ENCODE data around the gene TPSG1. TPM values are rescaled to one million over a fixed set of nuclear protein-coding genes. Genes with fewer than 3 reads are reported as not detected.
A peak's percentile ranks its signal among the peaks of the same experiment; 100 is the strongest.
"Not testable (repeated sequence)": the region's sequence is repeated elsewhere in the genome, so short reads cannot be mapped to it uniquely, and the experiment has no call there.

TPSG1 gene
- total RNA-seq, 1 experiment from 2014 or later, result not detected

DNA sequence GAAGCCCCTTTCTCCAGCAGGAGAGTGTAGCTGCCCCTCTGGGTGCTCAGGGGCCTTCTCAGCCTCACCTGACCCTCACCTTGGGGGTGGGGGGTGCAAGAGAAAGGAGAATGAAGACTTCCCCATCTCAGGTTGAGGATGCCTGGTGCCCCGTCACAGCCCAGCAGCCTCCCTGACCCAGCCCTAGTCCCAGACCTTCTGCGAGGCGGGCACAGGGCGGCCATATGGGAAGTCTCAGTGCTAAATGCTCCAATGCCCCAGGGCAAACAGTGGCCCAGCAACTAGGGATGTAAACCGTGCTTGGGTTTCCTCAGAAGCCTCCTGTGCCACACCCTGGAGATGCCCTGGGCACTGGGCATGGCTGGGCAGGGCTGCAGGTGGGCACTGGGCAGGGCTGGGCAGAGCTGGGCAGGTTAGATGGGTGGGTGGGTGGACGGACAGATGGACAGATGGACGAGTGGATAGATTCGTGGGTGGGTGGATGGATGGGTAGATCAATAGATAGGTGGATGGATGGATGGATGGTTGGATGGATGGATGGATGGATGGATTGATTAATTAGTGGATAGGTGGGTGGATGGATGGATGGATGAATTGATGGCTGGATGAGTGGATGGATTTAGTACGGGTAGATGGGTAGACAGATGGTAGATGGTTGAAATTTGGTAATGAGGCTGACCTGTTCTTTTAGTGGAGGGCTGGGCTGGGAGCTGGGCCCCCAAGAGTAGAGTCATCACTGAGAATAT lies 47.6 kb upstream of the TPSG1 start:
- TF ChIP-seq EZH2 (IDR thresholded peaks at IDR 0.05; ENCODE audit: borderline replicate concordance, low read depth, low read length, poor library complexity, severe bottlenecking), result no peak
- TF ChIP-seq CTCF (conservative IDR thresholded peaks at IDR 0.05; ENCODE audit: low read depth, low read length), result no peak
- POLR2A ChIA-PET (ENCODE audit: low non-redundant PET), result no interaction called here
- no TSS peak for BruUV-seq (replicated peaks)
- no peak overlapping the region for H3K4me3 ChIP-seq (ENCODE audit: low read depth, low read length, poor library complexity, severe bottlenecking)
- no peaks in the 10 kb centered on the region for H3K36me3 ChIP-seq (ENCODE audit: insufficient read depth, low read length, poor library complexity, severe bottlenecking)
- H3K27me3 ChIP-seq (replicated peaks; ENCODE audit: insufficient read depth, low read depth, low read length, poor library complexity), result no peaks in the 10 kb centered on the region
- H3K27ac ChIP-seq (ENCODE audit: low read depth, low read length, poor library complexity, severe bottlenecking), result no peak overlapping the region
- CTCF ChIA-PET, result no interaction called here
- no peaks in the 10 kb centered on the region for H3K9me3 ChIP-seq (ENCODE audit: low read depth, low read length, poor library complexity, severe bottlenecking)
- no peak for DNase-seq (ENCODE audit: low spot score)
- peaks cover 17% of the 10 kb centered on the region for H3K4me1 ChIP-seq (ENCODE audit: insufficient read depth, low read length, poor library complexity, severe bottlenecking)
- intact Hi-C loops (cut with micrococcal nuclease; ENCODE audit: unreplicated experiment), result no loop called here

GRCh38 chr16:1271724-1272413 lies 46.8 kb upstream of the TPSG1 start:
- POLR2A ChIA-PET (ENCODE audit: low non-redundant PET); H3K27me3 ChIP-seq (replicated peaks; ENCODE audit: insufficient read depth, low read depth, low read length, poor library complexity); H3K27ac ChIP-seq (ENCODE audit: low read depth, low read length, poor library complexity, severe bottlenecking); H3K4me3 ChIP-seq (ENCODE audit: low read depth, low read length, poor library complexity, severe bottlenecking); intact Hi-C loops (cut with micrococcal nuclease; ENCODE audit: unreplicated experiment); H3K36me3 ChIP-seq (ENCODE audit: insufficient read depth, low read length, poor library complexity, severe bottlenecking); BruUV-seq (replicated peaks); H3K9me3 ChIP-seq (ENCODE audit: low read depth, low read length, poor library complexity, severe bottlenecking): not testable (repeated sequence)
- peaks cover 17% of the 10 kb centered on the region for H3K4me1 ChIP-seq (ENCODE audit: insufficient read depth, low read length, poor library complexity, severe bottlenecking)
- peak; percentile 61 for DNase-seq (ENCODE audit: low spot score)
- CTCF ChIA-PET, result interaction anchor here (0.6 kb wide), 1 partner anchor 618 kb away, joined by 5 read pairs; no protein-coding TSS in a partner anchor

GRCh38 chr16:1271380-1271723 lies 46.3 kb upstream of the TPSG1 start:
- no peak overlapping the region for H3K4me3 ChIP-seq (ENCODE audit: low read depth, low read length, poor library complexity, severe bottlenecking)
- H3K27me3 ChIP-seq (replicated peaks; ENCODE audit: insufficient read depth, low read depth, low read length, poor library complexity), result no peaks in the 10 kb centered on the region
- TF ChIP-seq EZH2 (IDR thresholded peaks at IDR 0.05; ENCODE audit: borderline replicate concordance, low read depth, low read length, poor library complexity, severe bottlenecking) (no peak), CTCF (conservative IDR thresholded peaks at IDR 0.05; ENCODE audit: low read depth, low read length) (no peak)
- H3K36me3 ChIP-seq (ENCODE audit: insufficient read depth, low read length, poor library complexity, severe bottlenecking), result no peaks in the 10 kb centered on the region
- intact Hi-C loops (cut with micrococcal nuclease; ENCODE audit: unreplicated experiment), result no loop called here
- H3K9me3 ChIP-seq (ENCODE audit: low read depth, low read length, poor library complexity, severe bottlenecking), result no peaks in the 10 kb centered on the region
- no peak overlapping the region for H3K27ac ChIP-seq (ENCODE audit: low read depth, low read length, poor library complexity, severe bottlenecking)
- POLR2A ChIA-PET (ENCODE audit: low non-redundant PET), result no interaction called here
- no peak for DNase-seq (ENCODE audit: low spot score)
- peaks cover 17% of the 10 kb centered on the region for H3K4me1 ChIP-seq (ENCODE audit: insufficient read depth, low read length, poor library complexity, severe bottlenecking)
- CTCF ChIA-PET, result interaction anchor here (0.6 kb wide), 1 partner anchor 618 kb away, joined by 5 read pairs; no protein-coding TSS in a partner anchor
- BruUV-seq (replicated peaks), result no TSS peak

- H3K27me3 ChIP-seq (replicated peaks; ENCODE audit: insufficient read depth, low read depth, low read length, poor library complexity); BruUV-seq (replicated peaks); H3K4me3 ChIP-seq (ENCODE audit: low read depth, low read length, poor library complexity, severe bottlenecking); intact Hi-C loops (cut with micrococcal nuclease; ENCODE audit: unreplicated experiment); H3K36me3 ChIP-seq (ENCODE audit: insufficient read depth, low read length, poor library complexity, severe bottlenecking); POLR2A ChIA-PET (ENCODE audit: low non-redundant PET); H3K27ac ChIP-seq (ENCODE audit: low read depth, low read length, poor library complexity, severe bottlenecking); DNase-seq (ENCODE audit: low spot score); H3K9me3 ChIP-seq (ENCODE audit: low read depth, low read length, poor library complexity, severe bottlenecking): not testable (repeated sequence)
- CTCF ChIA-PET, result interaction anchor here (0.7 kb wide), 1 partner anchor 465 kb away, joined by 4 read pairs; no protein-coding TSS in a partner anchor
- H3K4me1 ChIP-seq (ENCODE audit: insufficient read depth, low read length, poor library complexity, severe bottlenecking), result peaks cover 17% of the 10 kb centered on the region
These were observed 44.4 kb upstream of the TPSG1 start for GRCh38 chr16:1269418-1269817.

Data from A673 (cell line).